Ammon's horn (tissue), 1 donor: ENCODE data around the gene ACTR6.
"Not testable (repeated sequence)": the region's sequence is repeated elsewhere in the genome, so short reads cannot be mapped to it uniquely, and the experiment has no call there.

Experiments used
- DNase-seq: peaks from one replicate; pipeline ENCODE4 v3.0.0-alpha.2; 2016; ENCODE audit warnings: low spot score

Gene ACTR6

DNA sequence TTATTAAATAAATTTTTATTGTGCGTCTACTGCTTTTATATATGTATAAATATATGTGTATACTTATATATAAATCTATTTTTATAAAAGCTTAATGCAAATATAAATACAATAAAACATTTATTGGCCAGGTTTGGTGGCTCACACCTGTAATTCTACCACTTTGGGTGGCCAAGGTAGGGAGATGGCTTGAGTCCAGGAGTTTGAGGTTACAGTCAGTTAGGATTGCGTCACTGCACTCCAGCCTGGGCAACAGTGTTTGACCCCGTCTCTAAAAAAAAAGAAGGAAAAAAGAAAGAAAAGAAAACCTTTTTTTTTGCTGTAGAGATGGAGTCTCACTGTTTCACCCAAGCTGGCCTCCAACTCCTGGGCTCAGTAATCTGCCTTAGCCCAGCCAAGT lies 20.9 kb downstream of the ACTR6 start:
- no peak for DNase-seq

DNA sequence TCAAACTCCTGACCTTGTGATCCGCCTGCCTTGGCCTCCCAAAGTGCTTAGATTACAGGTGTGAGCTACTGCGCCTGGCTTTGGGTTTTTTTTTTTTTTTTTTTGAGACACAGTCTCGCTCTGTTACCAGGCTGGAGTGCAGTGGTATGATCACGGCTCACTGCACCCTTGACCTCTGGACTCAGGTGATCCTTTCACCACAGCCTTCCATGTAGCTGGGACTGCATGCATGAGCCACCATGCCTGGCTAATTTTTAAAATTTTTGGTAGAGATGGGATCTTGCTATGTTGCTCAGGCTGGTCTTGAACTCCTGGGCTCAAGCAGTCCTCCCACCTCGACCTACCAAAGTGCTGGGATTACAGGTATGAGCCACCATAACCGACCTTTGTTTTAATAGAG lies 21.6 kb downstream of the ACTR6 start:
- DNase-seq: not testable (repeated sequence)

DNA sequence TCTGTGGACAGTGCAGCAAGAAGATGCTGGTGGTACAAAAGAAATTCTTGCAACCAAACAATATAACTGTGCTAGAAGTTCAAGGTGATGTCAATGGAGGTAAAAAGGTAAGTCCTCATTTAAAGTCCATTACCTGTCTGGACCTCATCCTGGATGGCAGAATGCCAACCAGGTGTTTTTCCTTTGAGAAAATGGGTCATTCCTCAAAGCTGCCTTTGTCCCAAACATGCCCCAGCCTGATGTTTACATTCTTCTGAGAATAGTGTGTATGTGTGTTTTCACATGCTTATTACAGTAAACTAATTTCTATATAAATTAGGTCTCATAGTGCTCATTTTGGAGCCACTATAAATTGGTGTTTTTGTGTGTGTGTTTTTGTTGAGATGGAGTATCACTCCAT lies 24.9 kb downstream of the ACTR6 start:
- no peak for DNase-seq

GRCh38 chr12:100229036-100229635 lies 28.5 kb downstream of the ACTR6 start:
- DNase-seq: no peak

- DNase-seq: no peak
Measured at GRCh38 chr12:100229876-100230275, 29.3 kb downstream of the ACTR6 start.

DNA sequence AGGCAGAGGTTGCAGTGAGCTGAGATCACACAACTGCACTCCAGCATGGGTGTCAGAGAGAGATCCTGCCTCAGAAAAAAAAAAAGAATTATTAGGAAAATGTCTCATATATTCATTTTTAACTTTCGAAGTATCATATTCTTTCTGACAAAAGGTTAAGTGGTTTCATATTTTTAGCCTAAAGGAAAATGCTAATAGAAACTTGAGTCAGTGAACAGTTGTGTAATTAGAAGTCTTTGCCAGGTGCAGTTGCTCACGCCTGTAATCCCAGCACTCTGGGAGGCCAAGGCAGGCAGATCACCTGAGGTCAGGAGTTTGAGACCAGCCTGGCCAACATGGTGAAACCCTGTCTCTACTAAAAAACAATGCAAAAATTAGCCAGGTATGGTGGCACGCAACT lies 31.3 kb downstream of the ACTR6 start:
- not testable (repeated sequence) for DNase-seq

- DNase-seq: no peak
Measured at GRCh38 chr12:100234166-100234565, 33.6 kb downstream of the ACTR6 start.

GRCh38 chr12:100234591-100235304 lies 34.1 kb downstream of the ACTR6 start:
- DNase-seq: peak; percentile 54

- DNase-seq: no peak
Measured at GRCh38 chr12:100238801-100239200, 38.2 kb downstream of the ACTR6 start.

GRCh38 chr12:100239589-100239988 lies 39.0 kb downstream of the ACTR6 start:
- DNase-seq: no peak

- no peak for DNase-seq
Measured at GRCh38 chr12:100243137-100243536, 42.5 kb downstream of the ACTR6 start.

DNA sequence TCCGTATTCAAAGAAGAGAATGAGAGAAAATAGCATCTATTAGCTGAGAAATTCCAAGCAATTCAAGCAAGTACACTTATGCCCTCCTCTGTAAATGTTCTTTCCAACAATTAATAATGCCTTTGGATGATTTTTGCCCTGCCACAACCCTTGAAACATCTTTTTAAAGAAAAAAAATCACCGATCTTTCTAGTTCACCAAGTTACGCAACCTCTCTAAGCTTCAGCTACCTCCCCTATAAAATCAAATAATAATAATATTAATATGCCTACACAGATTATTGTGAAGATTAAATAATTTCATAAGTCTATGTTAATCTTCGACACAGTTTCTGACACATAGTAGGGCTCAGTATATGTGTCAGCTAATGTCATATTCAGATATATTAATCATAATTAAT lies 47.1 kb downstream of the ACTR6 start:
- DNase-seq: no peak

DNA sequence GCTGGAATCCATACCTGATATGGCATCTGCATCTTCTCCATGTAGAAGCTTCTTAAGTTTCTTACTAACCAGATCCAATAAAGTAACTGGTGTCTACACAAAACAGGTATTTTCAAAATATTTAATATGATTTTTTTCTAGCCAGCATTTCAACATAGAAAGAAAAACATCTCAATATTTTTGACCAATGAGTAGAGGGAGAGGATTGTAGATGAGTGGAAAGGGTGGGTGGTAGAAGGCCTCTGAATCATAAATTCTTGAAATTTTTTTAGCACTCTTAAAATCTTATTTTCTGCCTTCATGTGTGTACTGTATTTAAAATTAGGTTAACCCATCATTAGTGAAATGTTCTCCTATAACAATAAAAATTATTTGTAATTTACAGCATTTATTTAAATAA lies 48.3 kb downstream of the ACTR6 start:
- no peak for DNase-seq

GRCh38 chr12:100249941-100250340 lies 49.3 kb downstream of the ACTR6 start:
- DNase-seq: no peak

DNA sequence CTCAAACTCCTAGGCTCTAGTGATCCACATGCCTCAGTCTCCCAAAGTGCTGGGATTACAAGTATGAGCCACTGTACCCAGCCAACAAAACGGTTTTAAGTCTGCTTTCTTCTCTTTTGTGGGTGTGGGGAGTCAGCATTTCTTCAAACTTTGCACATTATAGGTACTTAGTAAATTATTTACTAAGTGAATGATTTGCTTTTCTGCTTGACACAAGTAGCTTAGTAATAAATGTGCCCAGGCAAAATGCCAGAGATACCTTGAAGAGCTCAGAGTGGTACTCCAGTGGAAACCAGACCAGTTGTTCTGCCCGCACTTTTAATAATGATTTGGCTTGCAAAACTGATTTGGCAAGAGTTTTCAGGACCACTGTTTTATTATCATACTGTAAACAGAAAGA lies 51.3 kb downstream of the ACTR6 start:
- no peak for DNase-seq

DNA sequence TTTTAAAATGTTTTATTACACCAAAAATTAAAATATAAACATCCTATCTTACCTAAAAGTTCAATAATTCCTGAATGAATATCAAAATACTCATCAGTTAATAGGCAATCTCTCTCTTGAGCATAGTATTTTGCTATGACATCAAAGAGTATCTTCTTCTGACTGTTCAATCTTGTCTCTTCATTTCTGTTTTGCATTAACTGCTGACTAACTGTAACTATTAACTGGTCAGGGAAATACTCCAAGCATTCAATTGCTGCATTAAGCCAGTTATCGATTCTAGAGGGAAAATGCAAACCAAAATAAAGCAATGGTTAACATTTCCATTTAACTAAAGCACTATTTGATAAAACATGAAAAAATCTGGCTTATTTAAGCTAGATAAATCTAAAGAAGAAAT lies 52.8 kb downstream of the ACTR6 start:
- no peak for DNase-seq

DNA sequence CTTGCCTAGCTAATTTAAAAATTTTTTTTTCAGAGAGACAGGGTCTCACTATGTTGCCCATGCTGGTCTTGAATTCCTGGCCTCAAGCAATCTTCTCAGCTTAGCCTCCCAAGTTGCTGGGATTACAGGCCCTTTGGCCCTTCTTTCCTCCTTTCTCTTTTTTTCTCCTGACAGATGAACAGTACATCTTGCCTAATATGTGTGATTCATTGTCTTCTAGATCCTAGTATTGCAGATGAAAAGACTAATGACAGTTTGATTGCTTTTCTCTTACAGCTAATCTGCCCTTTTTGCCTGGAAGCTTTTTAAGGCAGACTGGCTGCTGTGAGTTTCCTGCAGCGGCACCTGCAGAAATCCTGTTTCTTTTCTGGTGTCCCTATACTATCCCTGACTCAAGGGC lies 54.3 kb downstream of the ACTR6 start:
- DNase-seq: no peak

DNA sequence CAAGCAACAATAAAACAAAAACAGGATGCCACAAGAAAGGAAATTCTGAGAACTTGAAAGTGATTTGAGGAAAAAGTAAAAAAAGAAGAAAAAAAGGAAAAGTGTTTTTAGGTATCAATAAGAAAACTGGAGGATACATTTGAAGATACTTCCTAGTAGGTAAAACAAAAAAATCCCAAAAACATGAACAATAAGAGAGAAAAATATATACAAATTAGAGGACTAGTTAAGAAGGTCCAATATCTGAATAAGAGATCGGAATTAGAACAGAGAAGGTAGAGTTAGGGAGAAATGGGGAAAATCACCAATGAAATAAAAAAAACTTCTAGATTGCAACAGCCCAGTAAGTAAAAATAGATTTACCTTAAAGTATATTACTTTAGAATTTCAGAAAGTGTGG lies 57.5 kb downstream of the ACTR6 start:
- no peak for DNase-seq

GRCh38 chr12:100263131-100263530 lies 62.5 kb downstream of the ACTR6 start:
- DNase-seq: no peak

- DNase-seq: not testable (repeated sequence)
Measured at GRCh38 chr12:100265107-100265506, 64.5 kb downstream of the ACTR6 start.

DNA sequence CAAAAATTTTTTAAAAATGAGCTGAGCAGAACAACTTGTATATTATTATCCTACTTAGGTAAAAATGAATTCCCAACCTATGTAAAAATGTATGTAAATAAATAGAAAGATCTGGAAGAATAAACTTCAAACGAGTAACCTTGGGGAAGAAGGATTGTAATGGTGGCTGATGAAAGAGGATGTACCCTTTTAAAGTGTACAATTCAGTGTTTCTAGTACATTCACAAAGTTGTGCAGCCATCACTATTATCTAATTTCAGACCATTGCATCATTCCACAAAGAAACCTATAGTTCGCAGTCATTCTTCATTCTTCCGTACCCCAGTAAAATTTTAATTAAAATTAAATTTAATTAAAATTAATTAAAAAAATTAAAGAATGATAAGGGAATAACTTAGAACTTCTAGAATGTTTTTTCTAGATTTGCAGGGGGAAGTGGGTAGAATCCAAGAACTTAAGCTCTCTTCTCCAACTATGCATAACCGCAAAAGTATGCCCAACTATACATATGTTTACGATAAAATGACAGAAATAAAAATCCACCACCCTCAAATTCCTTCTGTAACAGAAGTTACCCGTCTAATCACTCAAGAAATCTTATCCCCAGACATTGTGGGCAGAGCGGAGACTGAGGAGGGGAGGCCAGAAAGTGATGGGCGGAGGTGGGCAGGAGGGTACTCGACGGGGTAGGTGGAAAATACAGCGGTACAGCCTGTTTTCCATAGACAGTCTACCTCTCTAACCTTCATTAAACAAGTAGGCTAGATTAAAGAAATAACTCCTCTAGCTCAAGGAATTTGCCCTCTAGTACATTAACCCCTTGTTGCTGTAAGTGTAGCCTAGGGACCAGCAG lies 65.3 kb downstream of the ACTR6 start:
- peak; percentile 3 for DNase-seq

DNA sequence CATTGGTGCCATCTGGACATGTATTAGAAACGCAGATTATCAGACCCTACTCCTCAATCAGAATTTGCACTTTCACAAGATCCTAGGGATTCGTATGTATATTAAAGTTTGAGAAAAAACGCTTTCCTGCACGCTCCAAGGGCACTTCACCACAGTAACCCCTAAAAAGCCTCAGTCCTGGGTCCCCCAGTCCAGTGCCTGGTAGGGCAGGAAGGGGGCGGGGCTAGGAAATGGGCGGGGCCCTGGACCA lies 65.9 kb downstream of the ACTR6 start:
- DNase-seq: no peak

DNA sequence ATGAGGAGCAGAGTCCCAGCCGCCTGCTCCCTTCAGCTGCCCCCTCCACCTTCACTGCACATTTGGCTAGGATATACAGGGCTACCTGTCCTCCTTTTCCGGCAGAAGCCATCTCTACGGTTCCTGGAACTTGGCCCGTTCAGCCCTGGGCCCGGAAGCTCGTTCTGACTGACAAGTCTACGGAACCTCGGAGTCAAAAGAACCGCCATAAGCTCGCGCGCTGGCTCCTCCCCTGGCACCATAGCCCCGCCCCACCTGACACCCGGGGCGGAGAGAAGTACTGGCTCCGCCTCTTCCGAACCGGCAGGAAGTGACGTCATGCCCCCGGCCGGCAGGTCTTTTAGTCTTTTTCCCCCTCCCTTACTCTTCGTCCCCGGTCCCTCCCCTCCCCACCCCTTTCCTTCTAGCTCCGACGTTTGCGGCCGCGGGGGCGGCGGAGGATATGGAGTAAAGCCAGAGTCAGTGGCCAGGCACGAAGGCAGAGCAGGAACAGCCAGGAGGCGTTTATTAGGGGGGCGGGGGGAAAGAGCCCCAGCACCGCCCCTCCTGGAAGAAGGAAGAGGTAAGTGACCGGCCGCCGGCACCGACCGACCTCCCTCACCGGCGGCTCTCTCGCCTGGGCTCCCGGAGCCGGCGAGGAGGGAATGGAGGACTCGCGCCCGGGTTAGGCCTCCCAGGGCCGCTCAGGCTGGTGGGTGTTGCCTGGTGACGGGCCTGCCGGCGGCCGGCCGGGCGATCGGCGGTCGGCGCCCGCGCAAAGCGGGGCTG lies 66.4 kb downstream of the ACTR6 start, which contains the start of the genes DEPDC4 and SCYL2:
Gene DEPDC4 (minus strand): TSS at position 245 of the 768 bp plus-strand sequence. CDS start 3 bp downstream, at position 242.
Gene SCYL2 (plus strand): TSS at position 343 of the 768 bp plus-strand sequence. CDS start 15,794 bp downstream, outside the sequence.
- peak; percentile 99 for DNase-seq
